Urinary bladder (tissue), 2 donors: ENCODE measurements around the gene SLC25A44. TPM values are rescaled to one million over a fixed set of nuclear protein-coding genes. Genes with fewer than 3 reads are reported as not detected.

Source experiments
- polyA plus RNA-seq: library from polyadenylated mRNA; stranded (reverse); fragments of 200-250 nt; gene quantifications from one replicate; pipeline ENCODE4 v1.2.3, GENCODE V29; 2013
- small RNA-seq: library from RNA; depleted of rRNA; stranded (forward); fragments of <200 nt; gene quantifications from one replicate; pipeline ENCODE3, GENCODE V24; 2014
- total RNA-seq: library from RNA; depleted of rRNA; stranded (reverse); fragments of >200 nt; gene quantifications from one replicate; pipeline ENCODE4 v1.2.3, GENCODE V29; 2014
- donor health status: healthy.

The SLC25A44 gene
- total and polyA plus RNA-seq, 2 donors: 5.7 to 13.9 TPM

Small RNA genes within 50 kb of the gene (small RNA-seq; reads per million reads assigned to genes)
- not detected for gene RF00568

Other genes starting within 250 kb of the SLC25A44 start
- gene ARHGEF2, start 215.6 kb upstream of the SLC25A44 start, total RNA-seq: 63.3 TPM
- 40.5 TPM for gene ARHGEF2, start 215.6 kb upstream of the SLC25A44 start, polyA plus RNA-seq
- gene SSR2, start 173.2 kb upstream of the SLC25A44 start, total RNA-seq: 213 TPM
- 252 TPM for gene SSR2, start 173.2 kb upstream of the SLC25A44 start, polyA plus RNA-seq
- 13.2 TPM for gene UBQLN4, start 140.3 kb upstream of the SLC25A44 start, total RNA-seq
- gene UBQLN4, start 140.3 kb upstream of the SLC25A44 start, polyA plus RNA-seq: 30.3 TPM
- gene LAMTOR2, start 139.3 kb upstream of the SLC25A44 start, total RNA-seq: 28.9 TPM
- 91.1 TPM for gene LAMTOR2, start 139.3 kb upstream of the SLC25A44 start, polyA plus RNA-seq
- 11.9 TPM for gene RAB25, start 132.9 kb upstream of the SLC25A44 start, total RNA-seq
- 28.2 TPM for gene RAB25, start 132.9 kb upstream of the SLC25A44 start, polyA plus RNA-seq
- gene MEX3A, start 111.6 kb upstream of the SLC25A44 start, total RNA-seq: 7.2 TPM
- 0.76 TPM for gene MEX3A, start 111.6 kb upstream of the SLC25A44 start, polyA plus RNA-seq
- gene LMNA, start 79.4 kb upstream of the SLC25A44 start, total RNA-seq: 224 TPM
- gene LMNA, start 79.4 kb upstream of the SLC25A44 start, polyA plus RNA-seq: 306 TPM
- gene SEMA4A, start 40.5 kb upstream of the SLC25A44 start, total RNA-seq: 7.3 TPM
- 7.0 TPM for gene SEMA4A, start 40.5 kb upstream of the SLC25A44 start, polyA plus RNA-seq
- gene PMF1, start 18.9 kb downstream of the SLC25A44 start, total RNA-seq: 36.9 TPM
- gene PMF1, start 18.9 kb downstream of the SLC25A44 start, polyA plus RNA-seq: 65.6 TPM
- 0.42 TPM for gene BGLAP, start 48.1 kb downstream of the SLC25A44 start, total RNA-seq
- 0.68 TPM for gene BGLAP, start 48.1 kb downstream of the SLC25A44 start, polyA plus RNA-seq
- 0.79 TPM for gene PAQR6, start 54.0 kb downstream of the SLC25A44 start, total RNA-seq
- 1.5 TPM for gene PAQR6, start 54.0 kb downstream of the SLC25A44 start, polyA plus RNA-seq
- gene SMG5, start 88.7 kb downstream of the SLC25A44 start, total RNA-seq: 33.3 TPM
- 47.3 TPM for gene SMG5, start 88.7 kb downstream of the SLC25A44 start, polyA plus RNA-seq
- gene TMEM79, start 90.2 kb downstream of the SLC25A44 start, total RNA-seq: 3.2 TPM
- gene TMEM79, start 90.2 kb downstream of the SLC25A44 start, polyA plus RNA-seq: 6.3 TPM
- gene GLMP, start 101.6 kb downstream of the SLC25A44 start, total RNA-seq: 25.9 TPM
- gene GLMP, start 101.6 kb downstream of the SLC25A44 start, polyA plus RNA-seq: 41.3 TPM
- not detected for gene VHLL, start 105.2 kb downstream of the SLC25A44 start, total RNA-seq
- gene VHLL, start 105.2 kb downstream of the SLC25A44 start, polyA plus RNA-seq: not detected
- gene CCT3, start 144.2 kb downstream of the SLC25A44 start, total RNA-seq: 169 TPM
- 178 TPM for gene CCT3, start 144.2 kb downstream of the SLC25A44 start, polyA plus RNA-seq
- gene TSACC, start 144.4 kb downstream of the SLC25A44 start, total RNA-seq: not detected
- 0.28 TPM for gene TSACC, start 144.4 kb downstream of the SLC25A44 start, polyA plus RNA-seq
- not detected for gene RHBG, start 175.1 kb downstream of the SLC25A44 start, total RNA-seq
- 0.86 TPM for gene RHBG, start 175.1 kb downstream of the SLC25A44 start, polyA plus RNA-seq